ENCODE data around the gene ARHGAP29.
"Not testable (repeated sequence)": the region's sequence is repeated elsewhere in the genome, so short reads cannot be mapped to it uniquely, and the experiment has no call there.

Gene ARHGAP29

DNA sequence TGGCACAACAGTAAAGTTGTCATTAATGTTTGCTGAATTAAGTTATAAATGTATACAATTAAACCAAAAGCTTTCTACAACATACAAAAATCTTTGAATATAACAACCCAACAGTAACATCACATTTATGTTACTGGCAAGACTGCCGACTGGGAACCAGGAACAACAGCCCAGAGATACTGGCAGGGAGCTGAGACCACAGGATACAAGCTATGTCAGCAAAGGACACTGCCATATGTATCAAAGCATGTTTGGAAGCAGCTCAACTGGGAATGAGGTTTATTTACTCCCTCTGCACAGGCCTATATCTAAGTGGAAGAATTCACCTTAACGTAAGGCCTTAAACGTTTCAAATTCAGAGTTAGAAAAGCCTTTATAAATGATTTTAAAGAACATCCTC, 50.4 kb downstream of the ARHGAP29 start:
- no peak for DNase-seq (ENCODE audit: low read depth)
- TF ChIP-seq, protein P1, sequence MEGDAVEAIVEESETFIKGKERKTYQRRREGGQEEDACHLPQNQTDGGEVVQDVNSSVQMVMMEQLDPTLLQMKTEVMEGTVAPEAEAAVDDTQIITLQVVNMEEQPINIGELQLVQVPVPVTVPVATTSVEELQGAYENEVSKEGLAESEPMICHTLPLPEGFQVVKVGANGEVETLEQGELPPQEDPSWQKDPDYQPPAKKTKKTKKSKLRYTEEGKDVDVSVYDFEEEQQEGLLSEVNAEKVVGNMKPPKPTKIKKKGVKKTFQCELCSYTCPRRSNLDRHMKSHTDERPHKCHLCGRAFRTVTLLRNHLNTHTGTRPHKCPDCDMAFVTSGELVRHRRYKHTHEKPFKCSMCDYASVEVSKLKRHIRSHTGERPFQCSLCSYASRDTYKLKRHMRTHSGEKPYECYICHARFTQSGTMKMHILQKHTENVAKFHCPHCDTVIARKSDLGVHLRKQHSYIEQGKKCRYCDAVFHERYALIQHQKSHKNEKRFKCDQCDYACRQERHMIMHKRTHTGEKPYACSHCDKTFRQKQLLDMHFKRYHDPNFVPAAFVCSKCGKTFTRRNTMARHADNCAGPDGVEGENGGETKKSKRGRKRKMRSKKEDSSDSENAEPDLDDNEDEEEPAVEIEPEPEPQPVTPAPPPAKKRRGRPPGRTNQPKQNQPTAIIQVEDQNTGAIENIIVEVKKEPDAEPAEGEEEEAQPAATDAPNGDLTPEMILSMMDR (IDR thresholded peaks at IDR 0.05; ENCODE audit: insufficient read depth, low read depth, low read length, missing control alignments): no peak
- no peak overlapping the region for H3K4me3 ChIP-seq (ENCODE audit: low read depth, low read length)

DNA sequence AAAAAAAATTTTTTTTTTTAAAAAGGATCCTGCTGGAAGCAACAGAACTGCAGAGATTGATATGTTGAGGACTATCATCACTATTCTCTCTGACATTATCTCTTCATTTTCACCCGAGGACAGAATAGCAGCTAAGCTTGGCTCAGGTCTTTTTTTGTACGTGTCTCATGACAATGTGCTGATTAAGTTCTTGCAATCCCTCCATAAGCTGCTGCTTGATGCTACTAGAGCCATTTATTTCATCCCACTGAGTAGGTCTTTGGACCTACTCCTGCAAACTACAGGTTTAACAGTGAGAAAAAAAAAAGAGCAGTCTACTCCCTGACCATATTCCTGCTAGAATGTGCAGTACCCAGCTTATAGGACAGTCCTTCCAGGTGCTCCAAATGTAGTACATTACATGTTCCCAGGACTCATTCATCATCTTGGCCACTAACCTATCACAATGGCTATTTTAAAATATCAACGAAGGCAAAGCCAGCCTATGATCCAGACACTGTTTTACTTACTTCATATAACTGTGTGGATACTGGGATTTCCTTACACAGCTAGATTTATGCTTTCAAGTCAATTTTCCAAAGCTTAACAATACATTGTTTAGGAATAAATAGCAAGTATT, 54.1 kb downstream of the ARHGAP29 start:
- no peak overlapping the region for H3K4me3 ChIP-seq (ENCODE audit: low read depth, low read length)
- no peak for DNase-seq (ENCODE audit: low read depth)
- TF ChIP-seq, protein P1 (IDR thresholded peaks at IDR 0.05; ENCODE audit: insufficient read depth, low read depth, low read length, missing control alignments): no peak

DNA sequence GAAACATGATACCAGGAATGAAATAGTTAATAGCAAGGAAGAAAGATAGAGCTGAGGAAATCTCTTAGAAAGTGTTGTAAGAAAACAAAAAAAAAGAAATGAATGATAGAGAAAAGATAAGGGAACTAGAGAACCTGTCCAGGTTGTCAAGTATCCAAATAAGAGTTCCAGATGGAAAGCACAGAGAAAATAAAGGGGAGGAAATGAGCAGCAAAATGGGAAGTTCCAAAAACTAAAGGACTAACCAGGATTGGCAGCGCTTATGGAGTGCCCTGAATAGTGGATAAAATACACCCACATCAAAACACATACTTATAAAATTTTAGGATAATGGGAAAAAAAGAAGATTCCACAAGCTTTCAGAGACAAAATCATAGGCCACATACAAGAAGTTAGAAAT, 55.2 kb downstream of the ARHGAP29 start:
- H3K4me3 ChIP-seq (ENCODE audit: low read depth, low read length): no peak overlapping the region
- DNase-seq (ENCODE audit: low read depth): no peak
- TF ChIP-seq, protein P1 (IDR thresholded peaks at IDR 0.05; ENCODE audit: insufficient read depth, low read depth, low read length, missing control alignments): no peak

DNA sequence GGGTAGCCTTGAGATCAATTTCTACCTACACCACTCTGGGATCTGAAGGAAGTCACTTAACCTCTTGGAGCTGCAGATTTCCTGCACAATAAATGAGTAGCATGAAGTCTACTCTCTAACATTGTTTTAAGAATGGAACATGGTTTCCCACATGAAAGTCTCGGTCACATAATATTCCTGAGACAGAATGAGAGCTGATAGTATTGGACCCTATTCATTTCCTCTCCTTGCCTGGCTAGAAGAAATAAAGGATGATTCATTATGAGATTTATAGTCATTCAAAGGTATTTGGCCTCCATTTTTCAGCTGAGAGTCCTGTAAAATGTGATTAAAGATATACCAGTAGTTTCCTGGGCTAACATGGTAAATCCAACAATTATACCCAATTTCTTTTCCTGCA, 56.7 kb downstream of the ARHGAP29 start:
- no peak overlapping the region for H3K4me3 ChIP-seq (ENCODE audit: low read depth, low read length)

DNA sequence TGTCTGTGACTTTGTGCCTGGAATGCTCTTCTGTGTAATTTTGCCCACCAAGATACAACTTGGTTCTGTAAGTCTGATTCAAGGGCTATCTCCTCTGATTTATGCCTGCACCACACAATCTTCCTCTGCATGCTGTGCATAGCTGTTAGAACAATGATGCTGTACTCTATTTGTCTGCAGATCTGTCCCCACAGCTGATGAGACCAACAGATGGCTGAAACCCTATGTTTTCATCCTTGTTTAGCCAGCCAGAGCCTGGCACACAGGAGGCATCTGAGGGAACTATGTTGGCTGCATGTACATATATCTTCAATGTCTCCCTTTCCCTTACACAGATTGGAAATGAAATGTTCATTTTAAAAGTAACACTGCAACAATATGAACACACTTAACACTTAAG, 58.5 kb downstream of the ARHGAP29 start:
- H3K4me3 ChIP-seq (ENCODE audit: low read depth, low read length): no peak overlapping the region
- DNase-seq (ENCODE audit: low read depth): no peak
- TF ChIP-seq, protein P1 (IDR thresholded peaks at IDR 0.05; ENCODE audit: insufficient read depth, low read depth, low read length, missing control alignments): no peak

More for the DNA sequence above, 56.7 kb downstream of the ARHGAP29 start:
- no peak for DNase-seq (ENCODE audit: low read depth)
- TF ChIP-seq, protein P1 (IDR thresholded peaks at IDR 0.05; ENCODE audit: insufficient read depth, low read depth, low read length, missing control alignments): no peak

DNA sequence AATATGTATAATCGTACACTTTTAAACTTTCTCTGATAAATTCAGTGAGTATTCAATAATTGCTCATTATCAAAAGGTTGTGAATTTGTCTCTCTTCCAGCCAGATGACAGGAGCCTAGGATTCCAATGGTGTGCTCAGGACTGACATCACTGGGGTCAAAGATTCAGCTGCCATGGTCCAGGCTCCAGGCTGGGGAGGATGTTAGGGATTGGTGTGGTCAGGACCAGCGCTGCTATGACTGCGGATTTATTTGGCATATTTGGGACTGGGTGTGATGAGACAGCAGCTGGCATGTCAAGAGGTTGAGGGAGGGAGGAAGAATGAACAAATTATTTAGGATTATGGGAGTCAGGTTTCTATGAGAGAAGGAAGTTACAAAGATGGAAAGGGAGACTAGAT, 68.3 kb downstream of the ARHGAP29 start:
- TF ChIP-seq, protein P1 (IDR thresholded peaks at IDR 0.05; ENCODE audit: insufficient read depth, low read depth, low read length, missing control alignments): no peak
- DNase-seq (ENCODE audit: low read depth): no peak
- H3K4me3 ChIP-seq (ENCODE audit: low read depth, low read length): no peak overlapping the region

DNA sequence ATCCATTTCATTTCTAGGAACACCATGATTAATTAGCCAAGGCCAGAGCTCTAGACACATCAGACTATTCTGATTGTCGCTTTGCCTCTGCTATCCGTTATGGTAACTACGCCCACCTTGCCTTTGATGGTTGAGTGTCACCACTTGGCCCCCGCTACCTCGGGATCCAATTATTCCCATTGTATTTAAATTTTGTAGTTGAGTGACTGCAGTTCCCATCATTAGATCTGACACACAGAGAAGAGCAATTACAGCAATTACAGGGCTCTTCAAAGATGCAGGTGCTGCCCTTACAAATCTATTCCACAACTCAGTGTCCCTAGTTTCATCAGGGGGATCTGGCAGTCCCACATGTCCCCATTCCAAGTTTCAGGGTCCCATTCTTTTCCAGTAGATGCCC, 71.5 kb downstream of the ARHGAP29 start:
- no peak overlapping the region for H3K4me3 ChIP-seq (ENCODE audit: low read depth, low read length)
- TF ChIP-seq, protein P1 (IDR thresholded peaks at IDR 0.05; ENCODE audit: insufficient read depth, low read depth, low read length, missing control alignments): no peak
- DNase-seq (ENCODE audit: low read depth): no peak

DNA sequence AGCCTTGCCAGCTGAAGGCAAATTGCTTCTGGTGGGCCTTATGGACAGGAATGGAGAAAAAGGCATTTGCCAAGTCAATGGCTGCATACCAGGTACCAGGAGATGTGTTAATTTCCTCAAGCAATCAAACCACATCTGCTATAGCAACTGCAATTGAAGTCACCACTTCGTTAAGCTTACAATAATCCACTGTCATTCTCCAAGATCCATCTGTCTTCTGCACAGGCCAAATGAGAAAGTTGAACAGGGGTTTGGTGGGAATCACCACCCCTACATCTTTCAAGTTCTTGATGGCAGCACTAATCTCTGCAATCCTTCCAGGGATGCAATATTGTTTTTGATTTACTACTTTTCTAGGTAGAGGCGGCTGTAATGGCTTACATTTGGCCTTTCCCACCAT, 72.5 kb downstream of the ARHGAP29 start:
- H3K4me3 ChIP-seq (ENCODE audit: low read depth, low read length); DNase-seq (ENCODE audit: low read depth): not testable (repeated sequence)

DNA sequence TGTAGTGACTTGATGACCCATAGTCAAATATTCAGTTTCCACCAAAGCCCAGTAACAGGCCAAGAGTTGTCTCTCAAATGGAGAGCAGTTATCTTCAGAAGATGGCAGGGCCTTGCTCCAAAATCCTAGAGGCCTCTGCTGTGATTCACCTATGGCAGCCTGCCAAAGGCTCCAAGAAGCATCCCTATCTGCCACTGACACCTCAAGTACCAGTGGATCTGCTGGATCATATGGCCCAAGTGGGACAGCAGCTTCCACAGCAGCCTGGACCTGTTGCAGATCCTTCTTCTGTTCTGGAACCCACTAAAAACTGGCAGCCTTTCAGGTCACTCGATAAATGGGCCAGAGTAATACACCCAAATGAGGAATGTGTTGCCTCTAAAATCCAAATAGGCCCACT, 73.3 kb downstream of the ARHGAP29 start:
- DNase-seq (ENCODE audit: low read depth); H3K4me3 ChIP-seq (ENCODE audit: low read depth, low read length): not testable (repeated sequence)

DNA sequence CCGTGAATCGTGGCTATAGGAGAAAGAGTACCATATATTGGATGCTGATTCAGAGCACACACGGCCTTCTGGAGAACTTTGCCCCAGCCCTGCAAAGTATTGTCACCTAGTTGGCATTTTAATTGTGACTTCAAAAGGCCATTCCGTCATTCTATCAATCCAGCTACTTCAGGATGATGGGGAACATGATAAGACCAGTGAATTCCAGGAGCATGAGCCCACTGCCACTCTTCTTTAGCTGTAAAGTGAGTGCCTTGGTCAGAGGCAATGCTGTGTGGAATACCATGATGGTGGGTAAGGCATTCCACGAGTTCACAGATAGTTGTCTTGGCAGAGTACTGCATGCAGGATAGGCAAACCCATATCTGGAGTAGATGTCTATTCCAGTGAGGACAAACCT, 74.1 kb downstream of the ARHGAP29 start:
- not testable (repeated sequence) for DNase-seq (ENCODE audit: low read depth); H3K4me3 ChIP-seq (ENCODE audit: low read depth, low read length)
